HCT116 (cell line): ENCODE results near the gene PLA2G5.

Source experiments
- CTCF ChIP-seq, 3 experiments: fragments of 200-600 bp in 1 of 3; sonication (generic) in 1 of 3; IDR thresholded peaks in 2 of 3; conservative IDR thresholded peaks in 1 of 3; 2 replicates each; pipeline ENCODE4 v1.5.1; 2012 to 2017; ENCODE audit warnings: low read depth in 2 of 3, low read length in 2 of 3, antibody characterized with exemption in 1 of 3, borderline replicate concordance in 1 of 3, control low read depth in 1 of 3, mild to moderate bottlenecking in 1 of 3, mixed read lengths in 1 of 3, mixed run types in 1 of 3, moderate library complexity in 1 of 3; ENCODE audit not compliant: insufficient read depth in 1 of 3
- ELF1 ChIP-seq: IDR thresholded peaks from 2 replicates; pipeline ENCODE4 v1.6.1; 2012; ENCODE audit warnings: low read depth, borderline replicate concordance
- EZH2phosphoT487 ChIP-seq: fragments of 200-600 bp; IDR thresholded peaks from 2 replicates; pipeline ENCODE4 v1.6.1; 2018; ENCODE audit warnings: antibody characterized with exemption, borderline replicate concordance
- FOSL1 ChIP-seq: IDR thresholded peaks from 2 replicates; pipeline ENCODE4 v1.6.1; 2012; ENCODE audit warnings: low read depth
- REST ChIP-seq: IDR thresholded peaks from 2 replicates; pipeline ENCODE4 v1.6.1; 2012; ENCODE audit warnings: low read depth
- SIN3A ChIP-seq: IDR thresholded peaks from 2 replicates; pipeline ENCODE4 v1.6.1; 2012; ENCODE audit warnings: low read depth
- TF ChIP-seq, protein P1 (sequence below): IDR thresholded peaks from 2 replicates; pipeline ENCODE4 v1.6.1; 2012

DNA sequence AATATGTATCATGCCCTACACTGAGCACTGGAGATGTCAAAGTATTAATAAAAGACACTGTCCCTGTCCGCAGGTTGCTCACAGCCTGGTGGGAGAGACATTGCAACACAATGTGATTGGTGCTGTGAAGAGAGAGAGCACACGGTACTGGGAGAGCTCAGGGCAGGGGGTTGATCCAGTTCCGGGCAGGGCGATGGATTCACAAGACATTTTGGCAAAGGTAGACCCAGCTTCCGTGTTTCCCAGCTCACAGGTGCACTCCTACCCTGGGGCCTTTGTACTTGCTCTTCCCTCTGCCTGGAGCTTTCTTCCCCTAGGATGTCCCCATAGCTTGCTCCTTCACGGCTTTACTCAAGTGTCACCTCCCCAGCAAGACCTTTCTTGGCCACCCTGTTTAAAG is 1.4 kb downstream of the PLA2G5 start:
- no peak for TF ChIP-seq REST
- TF ChIP-seq CTCF (IDR thresholded peaks at IDR 0.05 in 2 of 3, conservative IDR thresholded peaks at IDR 0.05 in 1 of 3; ENCODE audit: borderline replicate concordance in 1 of 3, insufficient read depth in 1 of 3, low read depth in 2 of 3, low read length in 2 of 3): no peak
- TF ChIP-seq FOSL1: no peak
- TF ChIP-seq EZH2phosphoT487: no peak
- no peak for TF ChIP-seq ELF1
- TF ChIP-seq, protein P1, sequence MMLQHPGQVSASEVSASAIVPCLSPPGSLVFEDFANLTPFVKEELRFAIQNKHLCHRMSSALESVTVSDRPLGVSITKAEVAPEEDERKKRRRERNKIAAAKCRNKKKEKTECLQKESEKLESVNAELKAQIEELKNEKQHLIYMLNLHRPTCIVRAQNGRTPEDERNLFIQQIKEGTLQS: no peak
- no peak for TF ChIP-seq SIN3A
